GM23248 (cell line): ENCODE measurements around the gene ACE.

Source experiments
- EZH2 ChIP-seq: fragments of 200-600 bp; sonication (generic); IDR thresholded peaks from 2 replicates; pipeline ENCODE4 v1.6.1; 2018; ENCODE audit warnings: antibody characterized with exemption, mild to moderate bottlenecking; ENCODE audit not compliant: insufficient read depth, poor library complexity, severe bottlenecking
- EZH2phosphoT487 ChIP-seq: fragments of 200-600 bp; sonication (generic); IDR thresholded peaks from 2 replicates; pipeline ENCODE4 v1.6.1; 2018; ENCODE audit warnings: antibody characterized with exemption, moderate library complexity, mild to moderate bottlenecking, low read depth; ENCODE audit not compliant: insufficient read depth

- TF ChIP-seq EZH2 (no peak), EZH2phosphoT487 (no peak)
Observed at GRCh38 chr17:63483038-63483437, 6.2 kb downstream of the ACE start.
